ENCODE data around the gene XPNPEP2.

The XPNPEP2 gene

DNA sequence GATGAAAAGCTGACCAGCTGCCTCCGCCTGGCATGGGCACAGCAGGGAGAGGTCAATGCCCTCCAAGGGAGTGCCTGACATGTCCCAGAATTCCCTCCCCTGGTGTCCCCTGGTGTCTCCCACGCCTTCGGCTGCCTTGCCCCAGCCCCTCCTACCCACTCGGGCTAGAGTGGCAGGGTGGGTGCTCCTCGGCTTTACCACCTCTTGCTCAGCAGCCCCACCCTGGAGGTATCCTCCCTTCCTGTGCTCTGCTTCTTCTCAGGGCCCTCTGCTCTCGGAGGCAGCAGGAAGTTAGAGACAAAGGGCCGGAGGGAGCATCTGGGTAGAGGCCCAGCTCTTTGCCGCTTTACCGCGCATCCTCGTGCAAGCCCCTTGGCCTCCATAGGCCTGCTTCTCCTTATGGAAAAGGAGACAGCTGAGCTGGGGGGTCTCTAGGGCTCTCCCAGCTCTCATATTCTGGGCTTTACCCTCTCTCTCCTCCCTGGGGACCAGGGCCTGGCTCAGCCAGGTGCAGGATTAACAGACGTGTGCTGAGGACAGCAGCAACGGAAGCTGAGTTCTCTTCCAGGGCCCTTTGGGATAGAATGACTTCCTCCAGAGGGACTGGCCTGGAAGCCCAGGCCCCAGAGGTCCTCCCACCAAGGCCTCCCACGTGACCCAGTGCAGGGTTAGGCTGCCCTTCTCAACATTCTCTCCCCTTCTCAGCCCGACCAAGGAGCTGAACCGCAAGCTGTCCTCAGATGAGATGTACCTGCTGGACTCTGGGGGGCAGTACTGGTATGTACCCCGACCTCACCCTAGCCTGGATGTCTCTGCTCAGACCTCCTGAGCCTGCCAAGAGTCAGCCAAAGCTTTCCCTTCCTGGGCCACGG, 17.2 kb downstream of the XPNPEP2 start:
- peak overlapping the region; percentile 26 for H3K9ac ChIP-seq (ENCODE audit: low read depth, low read length)
- no peaks in the 10 kb centered on the region for H3K27me3 ChIP-seq (ENCODE audit: control insufficient read depth, insufficient read depth, low read length)
- H3K9me3 ChIP-seq (ENCODE audit: control insufficient read depth, insufficient read depth, low read length), result no peaks in the 10 kb centered on the region
- no peaks in the 10 kb centered on the region for H3K4me1 ChIP-seq (ENCODE audit: control insufficient read depth, insufficient read depth, low read length)
- H3K36me3 ChIP-seq (ENCODE audit: control insufficient read depth, insufficient read depth, low read length), result no peaks in the 10 kb centered on the region
- no peak overlapping the region for H3K4me3 ChIP-seq (ENCODE audit: low read depth, low read length)

DNA sequence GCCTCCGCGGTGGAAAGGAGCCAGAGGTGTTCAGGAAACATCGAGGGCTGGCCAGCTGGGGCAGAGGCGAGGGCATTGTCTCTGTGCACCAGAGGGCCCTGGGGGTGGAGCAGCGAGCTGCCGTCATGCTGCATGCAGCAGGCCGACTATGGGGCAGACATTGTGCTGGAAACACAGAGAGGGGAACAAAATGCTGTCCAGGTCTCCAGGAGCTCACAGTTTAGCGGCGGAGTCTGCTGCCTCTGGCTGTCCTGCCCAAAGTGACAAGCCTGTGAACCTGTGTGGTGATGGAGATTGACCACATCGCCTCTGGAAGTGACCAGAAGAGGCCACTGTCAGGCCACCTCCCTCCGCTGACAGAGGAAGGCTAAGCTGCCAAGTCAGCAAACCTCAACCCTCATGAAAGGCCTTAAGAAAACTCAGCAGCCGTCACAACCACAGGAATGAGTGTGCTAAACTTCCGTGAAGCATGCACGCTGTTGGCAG, 20.8 kb downstream of the XPNPEP2 start:
- H3K4me1 ChIP-seq (ENCODE audit: control insufficient read depth, insufficient read depth, low read length), result no peaks in the 10 kb centered on the region
- no peak overlapping the region for H3K4me3 ChIP-seq (ENCODE audit: low read depth, low read length)
- no peaks in the 10 kb centered on the region for H3K27me3 ChIP-seq (ENCODE audit: control insufficient read depth, insufficient read depth, low read length)
- H3K36me3 ChIP-seq (ENCODE audit: control insufficient read depth, insufficient read depth, low read length), result no peaks in the 10 kb centered on the region
- H3K9ac ChIP-seq (ENCODE audit: low read depth, low read length), result no peak overlapping the region
- no peaks in the 10 kb centered on the region for H3K9me3 ChIP-seq (ENCODE audit: control insufficient read depth, insufficient read depth, low read length)

DNA sequence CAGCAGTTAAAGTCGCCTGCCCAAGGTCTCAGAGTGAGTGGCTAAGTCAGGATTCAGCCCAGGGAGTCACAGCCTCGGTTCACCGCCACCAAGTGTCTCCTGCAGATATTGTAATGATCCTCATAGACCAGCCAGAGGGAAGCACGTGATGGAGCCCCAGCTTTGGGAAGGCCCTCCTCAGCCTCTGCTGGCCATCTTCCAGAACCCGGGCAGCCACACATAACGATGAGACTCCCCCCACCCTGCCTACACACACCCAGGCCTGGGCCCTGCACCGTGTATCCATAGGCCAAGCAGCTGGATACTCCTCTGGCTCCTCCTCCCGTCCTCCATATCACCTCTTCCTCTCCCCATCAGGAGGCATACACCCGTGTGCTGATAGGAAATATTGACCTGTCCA, 21.4 kb downstream of the XPNPEP2 start:
- H3K36me3 ChIP-seq (ENCODE audit: control insufficient read depth, insufficient read depth, low read length), result no peaks in the 10 kb centered on the region
- no peaks in the 10 kb centered on the region for H3K4me1 ChIP-seq (ENCODE audit: control insufficient read depth, insufficient read depth, low read length)
- H3K27me3 ChIP-seq (ENCODE audit: control insufficient read depth, insufficient read depth, low read length), result no peaks in the 10 kb centered on the region
- H3K9ac ChIP-seq (ENCODE audit: low read depth, low read length), result no peak overlapping the region
- H3K4me3 ChIP-seq (ENCODE audit: low read depth, low read length), result no peak overlapping the region
- H3K9me3 ChIP-seq (ENCODE audit: control insufficient read depth, insufficient read depth, low read length), result no peaks in the 10 kb centered on the region

DNA sequence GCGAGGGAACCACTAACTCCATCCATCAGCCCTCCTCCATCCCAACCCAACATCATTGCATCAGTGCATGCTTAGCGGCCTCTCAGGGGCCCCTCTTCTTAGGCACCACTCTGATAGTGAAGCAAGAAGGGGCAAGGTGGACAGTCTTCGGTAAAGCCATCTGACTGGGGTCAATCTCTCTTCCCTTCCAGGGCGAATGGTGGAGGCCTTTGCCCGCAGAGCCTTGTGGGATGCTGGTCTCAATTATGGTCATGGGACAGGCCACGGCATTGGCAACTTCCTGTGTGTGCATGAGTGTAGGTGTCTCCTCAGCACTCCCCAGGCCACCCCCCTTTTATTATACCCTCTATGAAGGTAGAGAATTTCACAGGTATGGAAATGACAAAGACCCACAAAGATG, 22.2 kb downstream of the XPNPEP2 start:
- Histone ChIP-seq H3K9ac (ENCODE audit: low read depth, low read length) (no peak overlapping the region), H3K27me3 (ENCODE audit: control insufficient read depth, insufficient read depth, low read length) (no peaks in the 10 kb centered on the region), H3K9me3 (ENCODE audit: control insufficient read depth, insufficient read depth, low read length) (no peaks in the 10 kb centered on the region), H3K4me3 (ENCODE audit: low read depth, low read length) (no peak overlapping the region), H3K36me3 (ENCODE audit: control insufficient read depth, insufficient read depth, low read length) (no peaks in the 10 kb centered on the region), H3K4me1 (ENCODE audit: control insufficient read depth, insufficient read depth, low read length) (no peaks in the 10 kb centered on the region)

DNA sequence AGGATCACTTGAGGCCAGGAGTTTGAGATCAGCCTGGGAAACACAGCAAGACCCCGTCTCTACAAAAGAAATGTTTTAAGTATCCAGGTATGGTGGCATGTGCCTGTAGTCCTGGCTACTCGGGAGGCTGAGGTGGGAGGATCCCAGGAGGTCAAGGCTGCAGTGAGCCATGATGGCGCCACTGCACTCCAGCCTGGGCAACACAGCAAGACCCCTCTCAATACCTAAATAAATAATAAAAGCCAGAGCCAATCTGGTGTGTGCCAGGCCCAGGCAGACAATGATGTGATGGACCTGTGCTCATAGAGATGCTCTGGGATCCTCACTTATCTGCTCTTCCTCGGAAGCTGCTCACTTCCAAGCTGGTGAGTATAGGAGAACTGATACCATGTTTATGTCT, 22.8 kb downstream of the XPNPEP2 start:
- H3K4me3 ChIP-seq (ENCODE audit: low read depth, low read length), result no peak overlapping the region
- H3K27me3 ChIP-seq (ENCODE audit: control insufficient read depth, insufficient read depth, low read length), result no peaks in the 10 kb centered on the region
- H3K36me3 ChIP-seq (ENCODE audit: control insufficient read depth, insufficient read depth, low read length), result no peaks in the 10 kb centered on the region
- no peaks in the 10 kb centered on the region for H3K4me1 ChIP-seq (ENCODE audit: control insufficient read depth, insufficient read depth, low read length)
- no peak overlapping the region for H3K9ac ChIP-seq (ENCODE audit: low read depth, low read length)
- H3K9me3 ChIP-seq (ENCODE audit: control insufficient read depth, insufficient read depth, low read length), result no peaks in the 10 kb centered on the region

DNA sequence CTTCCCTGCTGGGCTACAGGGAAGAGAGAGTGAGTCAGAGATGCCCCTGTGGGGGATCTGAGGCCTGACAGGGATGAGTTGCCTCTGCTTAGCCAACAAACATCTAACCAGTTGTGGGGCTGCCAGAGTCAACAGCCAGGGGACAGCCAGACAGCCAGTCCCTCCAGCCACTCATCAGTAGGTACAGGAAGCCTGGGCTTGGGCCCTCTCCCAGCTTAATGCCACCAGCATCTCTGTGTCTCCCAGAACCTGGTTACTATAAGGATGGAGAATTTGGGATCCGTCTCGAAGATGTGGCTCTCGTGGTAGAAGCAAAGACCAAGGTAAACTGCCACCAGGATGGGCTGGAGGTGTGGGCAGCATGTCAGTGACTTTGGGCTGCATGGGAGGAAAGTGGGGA, 23.7 kb downstream of the XPNPEP2 start:
- Histone ChIP-seq H3K4me1 (ENCODE audit: control insufficient read depth, insufficient read depth, low read length) (no peaks in the 10 kb centered on the region), H3K27me3 (ENCODE audit: control insufficient read depth, insufficient read depth, low read length) (no peaks in the 10 kb centered on the region), H3K9ac (ENCODE audit: low read depth, low read length) (no peak overlapping the region), H3K9me3 (ENCODE audit: control insufficient read depth, insufficient read depth, low read length) (no peaks in the 10 kb centered on the region), H3K4me3 (ENCODE audit: low read depth, low read length) (no peak overlapping the region), H3K36me3 (ENCODE audit: control insufficient read depth, insufficient read depth, low read length) (no peaks in the 10 kb centered on the region)

DNA sequence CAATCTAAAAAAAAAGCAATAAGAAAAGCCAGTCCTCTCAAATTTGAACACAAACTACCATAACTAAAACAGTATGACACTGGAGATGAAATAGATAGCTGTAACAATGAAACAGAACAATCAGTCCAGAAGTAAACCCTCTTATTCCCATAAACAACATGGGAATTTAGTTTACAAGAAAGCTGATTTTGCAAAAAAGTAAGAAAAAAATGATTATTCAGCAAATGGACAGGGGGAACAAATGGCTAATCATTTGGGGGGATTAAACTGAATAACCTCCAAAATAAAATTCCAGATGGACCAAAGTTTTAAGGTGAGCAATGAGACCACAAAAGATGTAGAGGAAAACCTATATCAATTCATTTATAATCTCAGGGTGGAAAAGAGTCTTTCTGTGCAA, 24.9 kb downstream of the XPNPEP2 start:
- Histone ChIP-seq H3K9me3 (ENCODE audit: control insufficient read depth, insufficient read depth, low read length) (no peaks in the 10 kb centered on the region), H3K36me3 (ENCODE audit: control insufficient read depth, insufficient read depth, low read length) (no peaks in the 10 kb centered on the region), H3K4me3 (ENCODE audit: low read depth, low read length) (no peak overlapping the region), H3K27me3 (ENCODE audit: control insufficient read depth, insufficient read depth, low read length) (no peaks in the 10 kb centered on the region), H3K9ac (ENCODE audit: low read depth, low read length) (no peak overlapping the region), H3K4me1 (ENCODE audit: control insufficient read depth, insufficient read depth, low read length) (no peaks in the 10 kb centered on the region)

DNA sequence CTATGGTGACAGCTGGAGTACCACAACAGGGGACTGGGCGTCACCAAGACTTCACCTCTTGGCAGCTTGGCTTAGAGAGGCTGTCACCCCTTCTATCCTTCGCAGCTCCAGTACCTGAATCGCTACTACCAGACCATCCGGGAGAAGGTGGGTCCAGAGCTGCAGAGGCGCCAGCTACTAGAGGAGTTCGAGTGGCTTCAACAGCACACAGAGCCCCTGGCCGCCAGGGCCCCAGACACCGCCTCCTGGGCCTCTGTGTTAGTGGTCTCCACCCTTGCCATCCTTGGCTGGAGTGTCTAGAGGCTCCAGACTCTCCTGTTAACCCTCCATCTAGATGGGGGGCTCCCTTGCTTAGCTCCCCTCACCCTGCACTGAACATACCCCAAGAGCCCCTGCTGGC, 29.4 kb downstream of the XPNPEP2 start:
- Histone ChIP-seq H3K4me1 (ENCODE audit: control insufficient read depth, insufficient read depth, low read length) (peaks cover 4% of the 10 kb centered on the region), H3K27me3 (ENCODE audit: control insufficient read depth, insufficient read depth, low read length) (no peaks in the 10 kb centered on the region), H3K36me3 (ENCODE audit: control insufficient read depth, insufficient read depth, low read length) (no peaks in the 10 kb centered on the region), H3K4me3 (ENCODE audit: low read depth, low read length) (no peak overlapping the region), H3K9me3 (ENCODE audit: control insufficient read depth, insufficient read depth, low read length) (no peaks in the 10 kb centered on the region), H3K9ac (ENCODE audit: low read depth, low read length) (no peak overlapping the region)

DNA sequence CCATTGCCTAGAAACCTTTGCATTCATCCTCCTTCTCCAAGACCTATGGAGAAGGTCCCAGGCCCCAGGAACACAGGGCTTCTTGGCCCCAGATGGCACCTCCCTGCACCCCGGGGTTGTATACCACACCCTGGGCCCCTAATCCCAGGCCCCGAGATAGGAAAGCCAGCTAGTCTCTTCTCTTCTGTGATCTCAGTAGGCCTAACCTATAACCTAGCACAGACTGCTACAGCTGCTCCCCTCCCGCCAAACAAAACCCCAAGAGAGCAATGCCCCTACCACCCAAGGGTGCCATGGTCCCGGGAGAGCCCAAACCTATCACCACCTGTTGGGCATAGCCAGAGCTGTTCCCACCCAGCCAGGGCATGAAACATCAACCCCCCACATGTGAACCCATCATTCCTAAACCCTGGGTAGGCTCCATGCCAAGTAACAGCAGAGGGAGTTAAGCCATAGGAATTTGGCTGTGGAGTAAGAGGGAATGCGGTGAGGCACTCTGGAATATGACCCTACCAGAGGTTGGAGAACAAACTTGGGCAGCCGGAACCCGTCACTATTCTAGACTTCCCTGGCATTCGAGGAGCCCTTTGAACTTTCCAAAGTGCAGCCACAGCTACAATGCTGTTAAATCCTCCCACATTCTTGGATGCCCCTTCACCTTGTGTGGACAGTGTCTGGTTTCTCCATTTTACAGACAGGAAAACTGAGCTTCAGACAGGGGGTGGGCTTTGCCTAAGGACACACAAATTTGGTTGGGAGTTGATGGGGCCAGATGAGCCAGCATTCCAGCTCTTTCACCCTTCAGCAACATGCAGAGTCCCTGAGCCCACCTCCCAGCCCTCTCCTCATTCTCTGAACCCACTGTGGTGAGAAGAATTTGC, 30.0 kb downstream of the XPNPEP2 start:
- no peak overlapping the region for H3K9ac ChIP-seq (ENCODE audit: low read depth, low read length)

DNA sequence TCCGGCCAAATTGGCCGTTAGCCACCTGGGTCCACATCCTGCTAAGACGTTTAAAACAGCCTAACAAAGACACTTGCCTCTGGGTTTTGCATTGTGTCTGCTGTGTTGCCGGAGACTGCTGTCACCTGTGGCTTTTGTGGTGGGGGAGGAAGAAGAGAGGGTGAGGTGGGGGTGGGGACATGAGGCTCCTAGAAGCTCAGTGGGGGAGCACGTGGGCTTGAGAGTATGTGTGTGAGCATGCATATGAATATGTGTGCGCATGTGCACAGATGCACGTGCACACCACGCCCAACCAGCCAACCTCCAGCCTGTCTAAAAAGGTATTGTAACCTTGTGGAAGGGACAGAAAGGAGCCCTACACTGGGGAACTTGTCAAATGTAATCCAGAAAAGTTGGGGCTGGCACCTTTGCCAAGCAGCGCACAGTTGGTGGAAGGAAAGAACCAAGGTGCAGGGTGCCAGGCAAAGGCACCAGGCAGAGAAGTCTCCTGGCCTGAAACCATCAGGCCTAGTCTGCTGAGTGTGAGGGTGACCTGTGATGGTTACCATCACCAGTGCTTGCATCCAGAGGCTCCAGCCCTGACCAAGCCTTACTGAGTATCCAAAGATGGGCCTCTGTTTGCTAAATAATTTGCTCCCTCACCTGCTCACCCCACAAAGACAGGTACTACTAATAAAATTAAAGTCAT, 30.8 kb downstream of the XPNPEP2 start:
- H3K27me3 ChIP-seq (ENCODE audit: control insufficient read depth, insufficient read depth, low read length), result no peaks in the 10 kb centered on the region
- H3K36me3 ChIP-seq (ENCODE audit: control insufficient read depth, insufficient read depth, low read length), result no peaks in the 10 kb centered on the region
- H3K4me1 ChIP-seq (ENCODE audit: control insufficient read depth, insufficient read depth, low read length), result peaks cover 4% of the 10 kb centered on the region
- H3K9ac ChIP-seq (ENCODE audit: low read depth, low read length), result no peak overlapping the region
- no peak overlapping the region for H3K4me3 ChIP-seq (ENCODE audit: low read depth, low read length)
- H3K9me3 ChIP-seq (ENCODE audit: control insufficient read depth, insufficient read depth, low read length), result no peaks in the 10 kb centered on the region

More for the DNA sequence above, 30.0 kb downstream of the XPNPEP2 start:
- Histone ChIP-seq H3K4me1 (ENCODE audit: control insufficient read depth, insufficient read depth, low read length) (peaks cover 4% of the 10 kb centered on the region), H3K36me3 (ENCODE audit: control insufficient read depth, insufficient read depth, low read length) (no peaks in the 10 kb centered on the region), H3K27me3 (ENCODE audit: control insufficient read depth, insufficient read depth, low read length) (no peaks in the 10 kb centered on the region), H3K9me3 (ENCODE audit: control insufficient read depth, insufficient read depth, low read length) (no peaks in the 10 kb centered on the region), H3K4me3 (ENCODE audit: low read depth, low read length) (no peak overlapping the region)

DNA sequence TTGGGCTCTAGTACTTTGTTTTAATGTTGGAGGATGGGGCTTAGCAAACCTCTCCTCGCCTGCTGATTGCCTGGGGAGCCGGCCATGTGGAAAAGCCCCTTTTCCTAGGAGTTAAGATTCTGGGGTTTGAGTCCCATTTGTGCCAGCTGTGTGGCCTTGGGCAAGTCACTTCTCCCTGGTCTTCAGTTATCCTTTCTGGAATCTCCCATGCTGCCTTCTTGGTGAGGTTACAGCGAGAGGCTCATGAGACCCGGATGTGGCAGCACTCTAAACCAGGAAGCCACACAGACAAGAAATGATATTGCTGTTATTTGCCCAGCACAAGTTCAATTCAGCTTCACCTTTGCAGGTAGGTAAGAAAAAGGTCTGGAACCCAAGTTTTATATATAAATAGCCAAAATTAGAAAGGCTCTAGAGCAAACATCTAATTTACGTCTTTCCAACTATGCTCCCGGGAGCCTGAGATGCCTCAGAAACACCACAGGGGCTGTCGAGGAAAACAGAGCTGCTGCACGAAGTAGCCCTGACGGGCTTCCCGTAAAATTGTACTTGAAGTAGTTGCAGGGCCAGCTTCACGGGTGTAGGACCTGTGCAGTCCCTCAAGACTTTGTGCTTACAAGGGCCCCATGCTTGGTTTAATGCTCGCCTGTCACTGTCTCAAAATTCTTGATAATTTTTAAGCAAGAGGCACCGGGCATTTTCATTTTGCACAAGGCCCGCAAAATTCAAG, 32.7 kb downstream of the XPNPEP2 start:
- no peaks in the 10 kb centered on the region for H3K36me3 ChIP-seq (ENCODE audit: control insufficient read depth, insufficient read depth, low read length)
- peaks cover 4% of the 10 kb centered on the region for H3K4me1 ChIP-seq (ENCODE audit: control insufficient read depth, insufficient read depth, low read length)
- H3K9me3 ChIP-seq (ENCODE audit: control insufficient read depth, insufficient read depth, low read length), result no peaks in the 10 kb centered on the region
- no peaks in the 10 kb centered on the region for H3K27me3 ChIP-seq (ENCODE audit: control insufficient read depth, insufficient read depth, low read length)
- H3K9ac ChIP-seq (ENCODE audit: low read depth, low read length), result no peak overlapping the region
- H3K4me3 ChIP-seq (ENCODE audit: low read depth, low read length), result no peak overlapping the region

Data from iPS-15b (cell line).